ENCODE measurements around the gene ABCC12. TPM values are rescaled to one million over a fixed set of nuclear protein-coding genes. Genes with fewer than 3 reads are reported as not detected.

The ABCC12 gene
- total and polyA plus RNA-seq, 2 donors (not counting 1 experiment from before 2014, with no cell fraction given) = not detected

GRCh38 chr16:48152226-48152625, 3.6 kb downstream of the ABCC12 start:
- CTCF ChIA-PET = interaction anchor here (1.0 to 1.3 kb wide), 3 partner anchors 9 to 1010 kb away, joined by 3 to 4 read pairs (median 4); no protein-coding TSS in a partner anchor
- intact Hi-C loops (cut with micrococcal nuclease) = no loop called here
- WGBS (ENCODE audit: insufficient coverage) = 96% methylated on average over 9 of the region's 9 CpGs

DNA sequence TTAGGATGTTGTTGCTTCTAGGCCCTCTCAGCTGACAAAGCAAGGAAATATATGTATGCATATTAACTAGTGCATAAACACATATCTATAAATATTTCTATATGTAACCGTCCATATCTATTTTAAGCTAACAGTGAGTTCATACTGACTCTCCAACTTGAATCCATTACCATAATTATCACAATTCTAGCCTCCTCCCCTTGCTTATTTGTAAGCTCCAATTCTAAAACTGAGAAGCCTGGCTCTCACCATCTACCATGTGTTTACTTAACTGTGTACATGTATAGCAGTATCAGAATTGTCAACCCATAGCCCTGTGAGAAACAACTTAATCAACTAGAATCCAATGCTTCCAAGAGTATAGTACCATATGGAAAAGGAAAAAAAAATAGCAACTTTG, 5.1 kb downstream of the ABCC12 start:
- Histone ChIP-seq H3K9me3 (ENCODE audit: control extremely low read depth in 1 of 3, control insufficient read depth in 2 of 3, insufficient read depth in 1 of 3, low read length in 2 of 3) (peaks cover 0 to 3% (median 0%) of the 10 kb centered on the region in 3 donors), H3K27ac (ENCODE audit: low read length in 2 of 2) (no peak overlapping the region), H4K20me1 (ENCODE audit: control insufficient read depth, insufficient read depth, low read length, poor library complexity, severe bottlenecking) (no peaks in the 10 kb centered on the region), H3K36me3 (replicated peaks in 1 of 2; ENCODE audit: control extremely low read depth in 1 of 2, control insufficient read depth in 1 of 2, extremely low read depth in 1 of 2, insufficient read depth in 2 of 2, low read length in 1 of 2) (no peaks in the 10 kb centered on the region), H3K4me2 (replicated peaks; ENCODE audit: low read depth, low read length, poor library complexity, severe bottlenecking) (no peak overlapping the region), H3K79me2 (ENCODE audit: control insufficient read depth, insufficient read depth, low read length) (no peaks in the 10 kb centered on the region), H3K27me3 (replicated peaks in 1 of 4; ENCODE audit: control extremely low read depth in 1 of 4, control insufficient read depth in 3 of 4, insufficient read depth in 4 of 4, low read length in 3 of 4) (peaks cover 0 to 10% (median 0%) of the 10 kb centered on the region in 4 experiments), H3K4me3 (ENCODE audit: control extremely low read depth in 1 of 5, extremely low read depth in 1 of 5, insufficient read depth in 1 of 5, low read depth in 2 of 5, low read length in 4 of 5) (no peak overlapping the region), H3K4me1 (ENCODE audit: control insufficient read depth in 2 of 2, insufficient read depth in 2 of 2, low read length in 2 of 2) (no peaks in the 10 kb centered on the region), H3K9ac (ENCODE audit: low read length) (no peak overlapping the region), H2AFZ (ENCODE audit: insufficient read depth, low read depth, low read length, poor library complexity, severe bottlenecking) (no peak overlapping the region)
- TF ChIP-seq EZH2 (IDR thresholded peaks at IDR 0.05; ENCODE audit: borderline replicate concordance, insufficient read depth, low read depth, low read length, poor library complexity, severe bottlenecking) (no peak), CTCF (IDR thresholded peaks at IDR 0.05) (no peak)
- Mint-ChIP-seq H3K27ac (no peak overlapping the region), H3K9me3 (ENCODE audit: insufficient read depth) (peaks cover 6% of the 10 kb centered on the region), H3K4me1 (no peaks in the 10 kb centered on the region), H3K4me3 (no peak overlapping the region), H3K27me3 (peaks cover 33% of the 10 kb centered on the region)
- no CpG with 5 or more reads among the region's 1 CpG for WGBS (ENCODE audit: insufficient coverage)
- ATAC-seq (ENCODE audit: low read depth) (no peak), DNase-seq (no peak)
- CTCF ChIA-PET = interaction anchor here (0.8 to 2.3 kb wide), 2 partner anchors 1009 to 1113 kb away, joined by 3 to 7 read pairs; no protein-coding TSS in a partner anchor
- intact Hi-C loops (cut with micrococcal nuclease) = no loop called here
- POLR2A ChIA-PET = no interaction called here

More at GRCh38 chr16:48152226-48152625, 3.6 kb downstream of the ABCC12 start:
- peaks cover 0 to 13% (median 2%) of the 10 kb centered on the region in 4 experiments for H3K27me3 ChIP-seq (replicated peaks in 1 of 4; ENCODE audit: control extremely low read depth in 1 of 4, control insufficient read depth in 3 of 4, insufficient read depth in 4 of 4, low read length in 3 of 4)
- no peaks in the 10 kb centered on the region for H4K20me1 ChIP-seq (ENCODE audit: control insufficient read depth, insufficient read depth, low read length, poor library complexity, severe bottlenecking)
- H3K27ac Mint-ChIP-seq = no peak overlapping the region
- H3K4me3 ChIP-seq (ENCODE audit: control extremely low read depth in 1 of 5, extremely low read depth in 1 of 5, insufficient read depth in 1 of 5, low read depth in 2 of 5, low read length in 4 of 5) = no peak overlapping the region
- no peaks in the 10 kb centered on the region for H3K4me1 Mint-ChIP-seq
- peaks cover 0 to 6% of the 10 kb centered on the region in 2 donors for H3K4me1 ChIP-seq (ENCODE audit: control insufficient read depth in 2 of 2, insufficient read depth in 2 of 2, low read length in 2 of 2)
- H3K9ac ChIP-seq (ENCODE audit: low read length) = no peak overlapping the region
- TF ChIP-seq EZH2 (IDR thresholded peaks at IDR 0.05; ENCODE audit: borderline replicate concordance, insufficient read depth, low read depth, low read length, poor library complexity, severe bottlenecking) (no peak), CTCF (IDR thresholded peaks at IDR 0.05) (no peak)
- no peak for ATAC-seq (ENCODE audit: low read depth)
- H3K27me3 Mint-ChIP-seq = peaks cover 40% of the 10 kb centered on the region
- peaks cover 6% of the 10 kb centered on the region for H3K9me3 Mint-ChIP-seq (ENCODE audit: insufficient read depth)
- H3K36me3 ChIP-seq (replicated peaks in 1 of 2; ENCODE audit: control extremely low read depth in 1 of 2, control insufficient read depth in 1 of 2, extremely low read depth in 1 of 2, insufficient read depth in 2 of 2, low read length in 1 of 2) = no peaks in the 10 kb centered on the region
- no peak for DNase-seq
- no peak overlapping the region for H3K4me3 Mint-ChIP-seq
- H3K79me2 ChIP-seq (ENCODE audit: control insufficient read depth, insufficient read depth, low read length) = no peaks in the 10 kb centered on the region
- POLR2A ChIA-PET = no interaction called here
- H2AFZ ChIP-seq (ENCODE audit: insufficient read depth, low read depth, low read length, poor library complexity, severe bottlenecking) = no peak overlapping the region
- H3K27ac ChIP-seq (ENCODE audit: low read length in 2 of 2) = no peak overlapping the region
- no peak overlapping the region for H3K4me2 ChIP-seq (replicated peaks; ENCODE audit: low read depth, low read length, poor library complexity, severe bottlenecking)
- H3K9me3 ChIP-seq (ENCODE audit: control extremely low read depth in 1 of 3, control insufficient read depth in 2 of 3, insufficient read depth in 1 of 3, low read length in 2 of 3) = peaks cover 0 to 7% (median 0%) of the 10 kb centered on the region in 3 donors
